ENCODE data around the gene TJP1. TPM values are rescaled to one million over a fixed set of nuclear protein-coding genes. Genes with fewer than 3 reads are reported as not detected.

The TJP1 gene
- total and polyA plus RNA-seq, 2 of the 8 experiments (the other 6 are each of a cell fraction or from before 2014, with no cell fraction given), result 46.3 to 138 TPM

DNA sequence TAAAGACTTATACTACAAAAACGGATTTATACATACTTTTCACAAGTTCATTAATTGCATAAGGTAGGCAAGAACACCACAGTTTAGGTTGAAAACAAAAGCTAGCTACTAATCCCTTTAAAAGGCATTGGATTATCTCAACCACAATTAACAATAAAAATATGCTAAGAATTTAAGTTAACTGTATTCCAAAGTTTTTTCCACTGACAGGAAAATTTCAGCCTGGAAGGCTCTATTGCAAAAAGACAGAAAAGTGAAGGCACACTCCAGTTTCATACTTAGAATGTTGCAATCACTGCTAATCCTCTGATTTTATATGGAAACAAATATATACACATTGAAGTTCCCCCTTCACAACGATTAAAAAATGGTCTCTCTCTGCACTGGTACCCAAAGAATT lies 71.5 kb downstream of the TJP1 start (continued):
- TF ChIP-seq SAP30 (IDR thresholded peaks at IDR 0.05; ENCODE audit: insufficient read depth, insufficient replicate concordance, low read length), result no peak
- TF ChIP-seq, protein P1, sequence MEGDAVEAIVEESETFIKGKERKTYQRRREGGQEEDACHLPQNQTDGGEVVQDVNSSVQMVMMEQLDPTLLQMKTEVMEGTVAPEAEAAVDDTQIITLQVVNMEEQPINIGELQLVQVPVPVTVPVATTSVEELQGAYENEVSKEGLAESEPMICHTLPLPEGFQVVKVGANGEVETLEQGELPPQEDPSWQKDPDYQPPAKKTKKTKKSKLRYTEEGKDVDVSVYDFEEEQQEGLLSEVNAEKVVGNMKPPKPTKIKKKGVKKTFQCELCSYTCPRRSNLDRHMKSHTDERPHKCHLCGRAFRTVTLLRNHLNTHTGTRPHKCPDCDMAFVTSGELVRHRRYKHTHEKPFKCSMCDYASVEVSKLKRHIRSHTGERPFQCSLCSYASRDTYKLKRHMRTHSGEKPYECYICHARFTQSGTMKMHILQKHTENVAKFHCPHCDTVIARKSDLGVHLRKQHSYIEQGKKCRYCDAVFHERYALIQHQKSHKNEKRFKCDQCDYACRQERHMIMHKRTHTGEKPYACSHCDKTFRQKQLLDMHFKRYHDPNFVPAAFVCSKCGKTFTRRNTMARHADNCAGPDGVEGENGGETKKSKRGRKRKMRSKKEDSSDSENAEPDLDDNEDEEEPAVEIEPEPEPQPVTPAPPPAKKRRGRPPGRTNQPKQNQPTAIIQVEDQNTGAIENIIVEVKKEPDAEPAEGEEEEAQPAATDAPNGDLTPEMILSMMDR (IDR thresholded peaks at IDR 0.05; ENCODE audit: control extremely low read depth in 1 of 3, insufficient read depth in 1 of 3, low read depth in 1 of 3, low read length in 3 of 3), result no peak
- no peak for TF ChIP-seq SRF (IDR thresholded peaks at IDR 0.05; ENCODE audit: low read depth, low read length)
- TF ChIP-seq, protein P2, sequence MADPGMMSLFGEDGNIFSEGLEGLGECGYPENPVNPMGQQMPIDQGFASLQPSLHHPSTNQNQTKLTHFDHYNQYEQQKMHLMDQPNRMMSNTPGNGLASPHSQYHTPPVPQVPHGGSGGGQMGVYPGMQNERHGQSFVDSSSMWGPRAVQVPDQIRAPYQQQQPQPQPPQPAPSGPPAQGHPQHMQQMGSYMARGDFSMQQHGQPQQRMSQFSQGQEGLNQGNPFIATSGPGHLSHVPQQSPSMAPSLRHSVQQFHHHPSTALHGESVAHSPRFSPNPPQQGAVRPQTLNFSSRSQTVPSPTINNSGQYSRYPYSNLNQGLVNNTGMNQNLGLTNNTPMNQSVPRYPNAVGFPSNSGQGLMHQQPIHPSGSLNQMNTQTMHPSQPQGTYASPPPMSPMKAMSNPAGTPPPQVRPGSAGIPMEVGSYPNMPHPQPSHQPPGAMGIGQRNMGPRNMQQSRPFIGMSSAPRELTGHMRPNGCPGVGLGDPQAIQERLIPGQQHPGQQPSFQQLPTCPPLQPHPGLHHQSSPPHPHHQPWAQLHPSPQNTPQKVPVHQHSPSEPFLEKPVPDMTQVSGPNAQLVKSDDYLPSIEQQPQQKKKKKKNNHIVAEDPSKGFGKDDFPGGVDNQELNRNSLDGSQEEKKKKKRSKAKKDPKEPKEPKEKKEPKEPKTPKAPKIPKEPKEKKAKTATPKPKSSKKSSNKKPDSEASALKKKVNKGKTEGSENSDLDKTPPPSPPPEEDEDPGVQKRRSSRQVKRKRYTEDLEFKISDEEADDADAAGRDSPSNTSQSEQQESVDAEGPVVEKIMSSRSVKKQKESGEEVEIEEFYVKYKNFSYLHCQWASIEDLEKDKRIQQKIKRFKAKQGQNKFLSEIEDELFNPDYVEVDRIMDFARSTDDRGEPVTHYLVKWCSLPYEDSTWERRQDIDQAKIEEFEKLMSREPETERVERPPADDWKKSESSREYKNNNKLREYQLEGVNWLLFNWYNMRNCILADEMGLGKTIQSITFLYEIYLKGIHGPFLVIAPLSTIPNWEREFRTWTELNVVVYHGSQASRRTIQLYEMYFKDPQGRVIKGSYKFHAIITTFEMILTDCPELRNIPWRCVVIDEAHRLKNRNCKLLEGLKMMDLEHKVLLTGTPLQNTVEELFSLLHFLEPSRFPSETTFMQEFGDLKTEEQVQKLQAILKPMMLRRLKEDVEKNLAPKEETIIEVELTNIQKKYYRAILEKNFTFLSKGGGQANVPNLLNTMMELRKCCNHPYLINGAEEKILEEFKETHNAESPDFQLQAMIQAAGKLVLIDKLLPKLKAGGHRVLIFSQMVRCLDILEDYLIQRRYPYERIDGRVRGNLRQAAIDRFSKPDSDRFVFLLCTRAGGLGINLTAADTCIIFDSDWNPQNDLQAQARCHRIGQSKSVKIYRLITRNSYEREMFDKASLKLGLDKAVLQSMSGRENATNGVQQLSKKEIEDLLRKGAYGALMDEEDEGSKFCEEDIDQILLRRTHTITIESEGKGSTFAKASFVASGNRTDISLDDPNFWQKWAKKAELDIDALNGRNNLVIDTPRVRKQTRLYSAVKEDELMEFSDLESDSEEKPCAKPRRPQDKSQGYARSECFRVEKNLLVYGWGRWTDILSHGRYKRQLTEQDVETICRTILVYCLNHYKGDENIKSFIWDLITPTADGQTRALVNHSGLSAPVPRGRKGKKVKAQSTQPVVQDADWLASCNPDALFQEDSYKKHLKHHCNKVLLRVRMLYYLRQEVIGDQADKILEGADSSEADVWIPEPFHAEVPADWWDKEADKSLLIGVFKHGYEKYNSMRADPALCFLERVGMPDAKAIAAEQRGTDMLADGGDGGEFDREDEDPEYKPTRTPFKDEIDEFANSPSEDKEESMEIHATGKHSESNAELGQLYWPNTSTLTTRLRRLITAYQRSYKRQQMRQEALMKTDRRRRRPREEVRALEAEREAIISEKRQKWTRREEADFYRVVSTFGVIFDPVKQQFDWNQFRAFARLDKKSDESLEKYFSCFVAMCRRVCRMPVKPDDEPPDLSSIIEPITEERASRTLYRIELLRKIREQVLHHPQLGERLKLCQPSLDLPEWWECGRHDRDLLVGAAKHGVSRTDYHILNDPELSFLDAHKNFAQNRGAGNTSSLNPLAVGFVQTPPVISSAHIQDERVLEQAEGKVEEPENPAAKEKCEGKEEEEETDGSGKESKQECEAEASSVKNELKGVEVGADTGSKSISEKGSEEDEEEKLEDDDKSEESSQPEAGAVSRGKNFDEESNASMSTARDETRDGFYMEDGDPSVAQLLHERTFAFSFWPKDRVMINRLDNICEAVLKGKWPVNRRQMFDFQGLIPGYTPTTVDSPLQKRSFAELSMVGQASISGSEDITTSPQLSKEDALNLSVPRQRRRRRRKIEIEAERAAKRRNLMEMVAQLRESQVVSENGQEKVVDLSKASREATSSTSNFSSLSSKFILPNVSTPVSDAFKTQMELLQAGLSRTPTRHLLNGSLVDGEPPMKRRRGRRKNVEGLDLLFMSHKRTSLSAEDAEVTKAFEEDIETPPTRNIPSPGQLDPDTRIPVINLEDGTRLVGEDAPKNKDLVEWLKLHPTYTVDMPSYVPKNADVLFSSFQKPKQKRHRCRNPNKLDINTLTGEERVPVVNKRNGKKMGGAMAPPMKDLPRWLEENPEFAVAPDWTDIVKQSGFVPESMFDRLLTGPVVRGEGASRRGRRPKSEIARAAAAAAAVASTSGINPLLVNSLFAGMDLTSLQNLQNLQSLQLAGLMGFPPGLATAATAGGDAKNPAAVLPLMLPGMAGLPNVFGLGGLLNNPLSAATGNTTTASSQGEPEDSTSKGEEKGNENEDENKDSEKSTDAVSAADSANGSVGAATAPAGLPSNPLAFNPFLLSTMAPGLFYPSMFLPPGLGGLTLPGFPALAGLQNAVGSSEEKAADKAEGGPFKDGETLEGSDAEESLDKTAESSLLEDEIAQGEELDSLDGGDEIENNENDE (IDR thresholded peaks at IDR 0.05; ENCODE audit: insufficient replicate concordance, low read length), result no peak
- no peak for TF ChIP-seq POU5F1 (IDR thresholded peaks at IDR 0.05; ENCODE audit: low read depth, low read length)
